Body of pancreas (tissue), 4 donors: Measurements from ENCODE around the gene VPS39. TPM values are rescaled to one million over a fixed set of nuclear protein-coding genes. Genes with fewer than 3 reads are reported as not detected.

Experiments used
- ATAC-seq: fragments of 150-250 bp; one replicate; pipeline ENCODE4 v1.9.1; 2016
- DNase-seq, 4 donors: peaks; one replicate each; pipeline ENCODE4 v3.0.0-alpha.2; 2019
- H3K27ac ChIP-seq, 4 donors: fragments of 200-600 bp; sonication (generic); 1 replicate in 3 of 4; 2 replicates in 1 of 4; pipeline versions ENCODE4 v1.5.1 to v1.6.1; 2016 to 2019; ENCODE audit warnings: mild to moderate bottlenecking in 1 of 4, mixed read lengths in 1 of 4, moderate library complexity in 1 of 4
- H3K27me3 ChIP-seq, 2 donors: fragments of 200-600 bp; sonication (generic); one replicate each; pipeline ENCODE4 v1.6.0; 2016; ENCODE audit warnings: mild to moderate bottlenecking in 1 of 2
- H3K36me3 ChIP-seq, 2 donors: fragments of 200-600 bp; sonication (generic); replicated peaks in 1 of 2; 2 replicates each; pipeline ENCODE4 v1.5.1; 2016; ENCODE audit warnings: low read depth in 2 of 2; ENCODE audit not compliant: insufficient read depth in 1 of 2
- H3K4me1 ChIP-seq: fragments of 200-600 bp; sonication (generic); one replicate; pipeline ENCODE4 v1.6.0; 2016
- H3K4me3 ChIP-seq, 2 donors: fragments of 200-600 bp; sonication (generic); 1 replicate in 1 of 2; 2 replicates in 1 of 2; pipeline ENCODE4 v1.5.1; 2016 to 2019
- H3K9me3 ChIP-seq, 3 donors: fragments of 200-600 bp; sonication (generic); 1 replicate in 2 of 3; 2 replicates in 1 of 3; pipeline ENCODE4 v1.5.1; 2016
- CTCF ChIP-seq, 7 experiments: fragments of 450-650 bp in 4 of 7; fragments of 200-600 bp in 3 of 7; sonication (generic) in 3 of 7; IDR thresholded peaks; one replicate each; pipeline ENCODE4 v1.5.1; 2016 to 2019; ENCODE audit warnings: antibody characterized with exemption in 7 of 7
- POLR2A ChIP-seq, 3 donors: fragments of 450-650 bp; IDR thresholded peaks; one replicate each; pipeline ENCODE4 v1.6.1; 2016; ENCODE audit warnings: antibody characterized with exemption in 3 of 3, mild to moderate bottlenecking in 2 of 3
- WGBS, 2 donors: methylation state at CpG; one replicate each; pipeline ENCODE4 v1.1.5; 2017; 5-methylcytosine and 5-hydroxymethylcytosine counted together
- intact Hi-C: fragments of 100-400 bp; cut with DNase I; formaldehyde crosslinking; loops from one replicate; pipeline ENCODE4 v1.15.1; 2023
- total RNA-seq, 2 donors: library from RNA; depleted of rRNA; stranded (reverse); fragments of >200 nt; gene quantifications; one replicate each; pipeline ENCODE4 v1.1.0, GENCODE V29; 2016

The VPS39 gene
- total RNA-seq, 2 donors from 2014 or later = 48.5 to 133 TPM

- TF ChIP-seq CTCF (IDR thresholded peaks at IDR 0.05) (no peak), POLR2A (IDR thresholded peaks at IDR 0.05) (no peak)
- WGBS, 2 donors = 81 to 90% methylated on average over 5 of the region's 5 CpGs
- H3K27ac ChIP-seq = no peak overlapping the region
These were observed 35.6 kb downstream of the VPS39 start for GRCh38 chr15:42172475-42172874.

GRCh38 chr15:42171795-42172194 lies 36.3 kb downstream of the VPS39 start:
- WGBS, 2 donors = 69 to 100% methylated on average over 1 of the region's 1 CpG
- H3K4me1 ChIP-seq = no peaks in the 10 kb centered on the region
- no peak for ATAC-seq
- intact Hi-C loops = no loop called here
- peaks cover 7 to 37% of the 10 kb centered on the region in 2 donors for H3K36me3 ChIP-seq
- no peaks in the 10 kb centered on the region for H3K27me3 ChIP-seq
- H3K4me3 ChIP-seq = no peak overlapping the region
- TF ChIP-seq CTCF (IDR thresholded peaks at IDR 0.05) (no peak), POLR2A (IDR thresholded peaks at IDR 0.05) (no peak)
- no peaks in the 10 kb centered on the region for H3K9me3 ChIP-seq
- no peak for DNase-seq
- H3K27ac ChIP-seq = no peak overlapping the region

More at GRCh38 chr15:42172475-42172874, 35.6 kb downstream of the VPS39 start:
- Histone ChIP-seq H3K4me1 (no peaks in the 10 kb centered on the region), H3K36me3 (peaks cover under 1 to 31% of the 10 kb centered on the region in 2 donors), H3K9me3 (no peaks in the 10 kb centered on the region), H3K27me3 (no peaks in the 10 kb centered on the region), H3K4me3 (no peak overlapping the region)
- no peak for ATAC-seq
- intact Hi-C loops = no loop called here
- no peak for DNase-seq

- Histone ChIP-seq H3K9me3 (no peaks in the 10 kb centered on the region), H3K36me3 (peaks cover 13 to 44% of the 10 kb centered on the region in 2 donors), H3K4me1 (no peaks in the 10 kb centered on the region), H3K27ac (no peak overlapping the region), H3K4me3 (no peak overlapping the region), H3K27me3 (no peaks in the 10 kb centered on the region)
- intact Hi-C loops = no loop called here
- TF ChIP-seq CTCF (IDR thresholded peaks at IDR 0.05) (no peak), POLR2A (IDR thresholded peaks at IDR 0.05) (no peak)
- DNase-seq (no peak), ATAC-seq (no peak)
- WGBS, 2 donors = 71 to 100% methylated on average over 1 of the region's 1 CpG
These were observed 37.0 kb downstream of the VPS39 start for GRCh38 chr15:42171122-42171521.

GRCh38 chr15:42166225-42166940 lies 41.7 kb downstream of the VPS39 start:
- TF ChIP-seq POLR2A (IDR thresholded peaks at IDR 0.05) = no peak
- TF ChIP-seq CTCF (IDR thresholded peaks at IDR 0.05) = no peak
- Histone ChIP-seq H3K27me3 (no peaks in the 10 kb centered on the region), H3K9me3 (no peaks in the 10 kb centered on the region), H3K36me3 (peaks cover 29 to 39% of the 10 kb centered on the region in 2 donors), H3K4me1 (no peaks in the 10 kb centered on the region), H3K4me3 (no peak overlapping the region), H3K27ac (no peak overlapping the region)
- DNase-seq = no peak
- no peak for ATAC-seq
- intact Hi-C loops = no loop called here
- whole genome bisulfite sequencing, 2 donors = 91 to 94% methylated on average over 12 to 13 of the region's 13 CpGs

GRCh38 chr15:42165106-42165505 lies 43.0 kb downstream of the VPS39 start:
- intact Hi-C loops = no loop called here
- TF ChIP-seq CTCF (IDR thresholded peaks at IDR 0.05) = no peak
- no peak for TF ChIP-seq POLR2A (IDR thresholded peaks at IDR 0.05)
- Histone ChIP-seq H3K9me3 (no peaks in the 10 kb centered on the region), H3K27ac (no peak overlapping the region), H3K4me3 (no peak overlapping the region), H3K36me3 (peaks cover 29 to 52% of the 10 kb centered on the region in 2 donors), H3K4me1 (no peaks in the 10 kb centered on the region), H3K27me3 (no peaks in the 10 kb centered on the region)
- no peak for DNase-seq
- no peak for ATAC-seq
- WGBS, 2 donors = 75 to 95% methylated on average over 6 of the region's 6 CpGs
